UCSD-AML1 (cell line): ENCODE data around the gene RTBDN.
"Not testable (repeated sequence)": the region's sequence is repeated elsewhere in the genome, so short reads cannot be mapped to it uniquely, and the experiment has no call there.

Experiments used
- DNase-seq: peaks from one replicate; lab custom pipeline; 2025; ENCODE audit not compliant: unreplicated experiment; lab: John Stamatoyannopoulos, UW

The RTBDN gene

DNA sequence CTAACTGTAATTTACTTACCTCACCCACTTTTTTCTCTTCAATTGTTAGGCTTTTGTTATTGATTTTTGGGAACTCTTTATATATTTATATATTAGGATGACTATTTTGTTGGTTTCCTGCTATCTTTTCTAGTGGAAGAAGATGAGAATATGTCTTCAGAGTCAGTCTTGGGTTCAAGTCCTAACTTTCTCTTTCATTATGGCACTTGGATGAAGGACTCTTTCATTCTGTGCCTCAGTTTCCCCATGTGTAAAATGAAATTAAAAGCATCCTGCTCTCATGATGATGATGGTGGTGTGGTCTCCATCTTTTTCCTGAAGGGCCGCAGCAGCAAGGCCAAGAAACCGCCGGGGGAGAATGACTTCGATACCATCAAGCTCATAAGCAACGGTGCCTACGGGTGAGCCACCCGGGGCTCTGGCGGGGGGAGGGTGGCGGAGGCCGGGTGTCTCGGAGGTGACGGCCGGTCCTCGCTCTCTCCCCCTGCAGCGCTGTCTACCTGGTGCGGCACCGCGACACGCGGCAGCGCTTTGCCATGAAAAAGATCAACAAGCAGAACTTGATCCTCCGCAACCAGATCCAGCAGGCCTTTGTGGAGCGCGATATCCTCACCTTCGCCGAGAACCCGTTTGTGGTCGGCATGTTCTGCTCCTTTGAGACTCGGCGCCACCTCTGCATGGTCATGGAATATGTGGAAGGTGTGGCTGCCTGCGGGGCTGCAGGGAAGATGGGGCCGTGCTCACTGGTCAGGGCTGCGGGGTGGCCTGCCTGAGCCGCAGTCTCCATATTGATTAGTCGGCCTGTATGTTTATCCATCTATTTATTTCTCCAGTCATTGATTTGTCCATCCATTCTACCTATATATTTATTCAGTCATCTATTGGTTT lies 23.9 kb upstream of the RTBDN start:
- no peak for DNase-seq

DNA sequence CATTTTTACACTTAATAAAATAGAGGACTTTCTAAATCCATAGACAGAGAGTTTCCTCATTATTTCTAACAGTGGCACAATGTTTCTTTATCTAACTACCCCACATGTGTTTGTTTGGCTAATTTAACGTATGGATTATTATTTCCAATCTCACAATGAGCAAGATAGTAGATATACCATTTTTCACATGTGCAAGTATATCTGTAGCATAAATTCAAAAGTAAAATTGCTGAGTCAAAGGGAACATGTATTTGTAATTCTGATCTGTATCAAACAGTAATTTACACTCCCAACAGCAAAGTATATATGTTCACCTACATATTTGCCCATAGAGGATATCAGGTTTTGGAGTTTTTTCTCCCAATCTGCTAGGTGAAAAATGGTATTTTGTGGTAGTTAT lies 22.3 kb upstream of the RTBDN start:
- no peak for DNase-seq

GRCh38 chr19:12847159-12848139 lies 13.1 kb upstream of the RTBDN start:
- peak; percentile 82 for DNase-seq

- not testable (repeated sequence) for DNase-seq
These were observed 12.2 kb upstream of the RTBDN start for GRCh38 chr19:12846613-12847012.

DNA sequence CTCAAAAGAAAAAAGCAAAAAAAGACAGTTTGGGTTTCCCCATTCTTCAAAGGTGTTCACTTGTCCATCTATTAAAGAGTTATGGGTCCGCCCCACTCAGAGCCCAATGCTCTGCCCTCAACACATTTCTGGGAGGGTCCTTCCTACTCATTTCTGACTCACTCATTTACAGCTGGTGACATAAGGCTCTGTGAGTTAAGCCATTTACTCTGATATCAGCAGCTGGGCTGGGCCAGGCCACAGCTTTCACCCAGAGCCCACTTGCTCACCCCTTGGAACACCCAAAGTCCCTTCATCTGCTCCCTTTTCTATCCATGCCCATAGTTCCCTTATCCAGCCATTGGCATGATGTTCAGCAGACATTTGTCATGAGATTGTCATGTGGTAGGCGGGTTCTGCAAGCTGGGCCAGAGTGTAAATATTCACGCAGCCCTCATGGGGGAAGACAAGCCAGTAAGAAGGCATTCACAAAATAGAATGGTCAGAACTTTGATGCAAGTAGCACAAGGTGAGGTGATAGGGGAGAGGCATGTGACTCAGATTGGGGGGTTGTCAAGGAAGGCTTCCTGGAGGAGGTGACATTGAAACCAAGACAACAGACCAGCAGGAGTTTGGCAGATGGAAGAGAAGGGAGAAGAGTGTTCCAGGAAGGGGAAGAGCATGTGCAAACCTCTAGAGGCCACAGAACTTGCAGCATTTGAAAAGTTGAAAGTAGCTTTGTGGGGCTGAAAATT lies 9.8 kb upstream of the RTBDN start:
- DNase-seq, result no peak

- no peak for DNase-seq
These were observed 8.9 kb upstream of the RTBDN start for GRCh38 chr19:12843328-12843727.

DNA sequence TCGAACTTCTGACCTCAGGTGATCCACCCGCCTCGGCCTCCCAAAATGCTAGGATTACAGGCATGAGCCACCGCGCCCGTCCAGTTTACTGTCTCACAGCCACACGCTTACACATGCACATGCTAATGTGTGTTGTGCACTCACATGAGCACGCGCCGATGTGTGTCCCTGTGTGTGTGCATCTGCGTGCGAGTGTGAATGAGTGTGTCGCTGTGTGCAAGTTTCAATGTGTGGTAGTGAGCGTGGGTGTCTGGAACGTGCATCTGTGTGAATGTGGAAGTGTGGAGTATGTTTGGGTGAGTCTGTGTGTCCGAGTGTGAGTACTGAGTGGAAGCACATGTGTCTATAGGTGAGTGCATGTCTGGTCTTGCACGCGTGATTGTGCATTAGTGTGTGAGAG lies 8.1 kb upstream of the RTBDN start:
- DNase-seq, result no peak

- DNase-seq, result no peak
These were observed 6.7 kb upstream of the RTBDN start for GRCh38 chr19:12841094-12841493.

DNA sequence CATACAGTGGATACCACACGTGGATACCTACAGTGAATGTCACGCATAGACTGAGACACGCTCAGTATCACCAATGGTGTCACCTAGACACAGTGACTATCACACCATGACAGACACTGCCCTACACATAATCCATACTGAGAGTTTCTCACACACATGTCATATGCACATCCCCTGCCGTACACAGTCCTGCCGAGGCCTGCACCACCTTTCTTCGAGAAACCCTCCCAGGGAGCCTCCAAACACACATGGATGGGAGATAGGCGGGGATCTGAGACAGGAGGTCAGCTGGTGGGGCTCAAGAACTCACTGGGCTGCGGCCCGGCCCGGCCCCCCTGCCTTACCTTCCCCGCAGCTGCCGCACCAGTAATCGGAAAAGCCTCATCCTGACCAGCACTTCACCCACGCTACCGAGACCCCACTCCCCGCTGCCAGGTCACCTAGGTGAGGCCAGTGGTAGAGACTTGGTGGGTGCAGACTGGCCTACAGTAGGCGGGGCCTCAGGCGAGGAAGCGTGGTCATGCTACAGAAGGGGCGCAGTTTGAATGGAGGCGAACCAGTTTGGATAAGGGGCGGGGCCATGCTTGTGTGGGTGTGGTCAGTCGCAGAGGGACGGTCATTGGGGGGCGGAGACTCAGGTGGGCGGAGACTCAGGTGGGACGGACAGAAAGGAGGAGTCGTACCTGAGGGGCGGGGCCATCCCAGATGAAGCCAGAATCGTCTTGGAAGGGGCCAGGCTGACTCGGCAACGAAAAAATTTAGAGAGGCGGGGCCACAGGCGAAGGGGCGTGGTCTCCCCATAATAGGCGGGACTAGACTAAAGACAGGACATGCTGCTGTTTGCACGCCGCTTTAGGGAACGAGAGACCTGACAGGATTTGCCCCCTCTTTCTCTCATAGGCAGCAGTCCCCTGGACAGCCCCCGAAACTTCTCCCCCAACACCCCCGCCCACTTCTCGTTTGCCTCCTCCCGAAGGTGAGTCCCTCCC lies 6.0 kb upstream of the RTBDN start:
- no peak for DNase-seq

GRCh38 chr19:12838886-12839756 lies 4.7 kb upstream of the RTBDN start:
- DNase-seq, result no peak

GRCh38 chr19:12838182-12838885 lies 4.0 kb upstream of the RTBDN start, which contains the start of gene MAST1:
Gene MAST1 (plus strand): TSS chr19:12838515. CDS start chr19:12838573, 58 bp downstream.
- peak; percentile 58 for DNase-seq

DNA sequence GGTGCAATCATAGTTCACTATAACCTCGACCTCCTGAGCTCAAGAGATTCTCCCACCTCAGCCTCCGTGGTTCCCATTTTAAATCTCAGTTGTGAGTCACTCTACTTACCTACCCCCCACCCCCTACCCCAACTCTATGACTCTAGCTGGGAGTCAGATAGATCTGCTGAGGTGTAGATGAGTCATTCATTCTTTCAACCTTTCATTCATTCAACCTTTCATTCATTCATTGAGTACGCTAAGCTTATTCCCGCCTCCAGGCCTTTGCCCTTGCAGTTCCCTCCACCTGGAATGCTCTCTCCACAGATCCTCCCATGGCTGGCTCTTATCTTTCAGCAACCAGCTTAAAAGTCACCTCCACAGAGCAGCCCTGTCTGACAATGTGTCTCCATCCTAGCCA lies 2.8 kb upstream of the RTBDN start:
- DNase-seq, result no peak

DNA sequence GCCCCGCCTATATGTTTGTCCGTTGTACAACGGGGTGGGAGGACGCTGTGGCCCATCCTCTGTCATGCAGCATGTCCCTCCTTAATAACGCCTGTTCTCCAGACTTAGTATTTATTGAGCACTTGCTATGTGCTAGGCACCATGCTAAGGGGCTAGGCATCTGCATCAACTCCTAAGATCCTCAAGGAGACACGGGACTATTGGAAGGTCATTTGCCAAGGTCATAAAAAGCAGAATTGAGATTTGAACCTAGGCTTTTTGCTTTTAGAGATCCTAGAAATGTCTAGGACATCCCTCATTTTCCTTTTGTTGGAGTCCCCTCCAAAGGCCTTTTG lies 2.1 kb upstream of the RTBDN start:
- no peak for DNase-seq

DNA sequence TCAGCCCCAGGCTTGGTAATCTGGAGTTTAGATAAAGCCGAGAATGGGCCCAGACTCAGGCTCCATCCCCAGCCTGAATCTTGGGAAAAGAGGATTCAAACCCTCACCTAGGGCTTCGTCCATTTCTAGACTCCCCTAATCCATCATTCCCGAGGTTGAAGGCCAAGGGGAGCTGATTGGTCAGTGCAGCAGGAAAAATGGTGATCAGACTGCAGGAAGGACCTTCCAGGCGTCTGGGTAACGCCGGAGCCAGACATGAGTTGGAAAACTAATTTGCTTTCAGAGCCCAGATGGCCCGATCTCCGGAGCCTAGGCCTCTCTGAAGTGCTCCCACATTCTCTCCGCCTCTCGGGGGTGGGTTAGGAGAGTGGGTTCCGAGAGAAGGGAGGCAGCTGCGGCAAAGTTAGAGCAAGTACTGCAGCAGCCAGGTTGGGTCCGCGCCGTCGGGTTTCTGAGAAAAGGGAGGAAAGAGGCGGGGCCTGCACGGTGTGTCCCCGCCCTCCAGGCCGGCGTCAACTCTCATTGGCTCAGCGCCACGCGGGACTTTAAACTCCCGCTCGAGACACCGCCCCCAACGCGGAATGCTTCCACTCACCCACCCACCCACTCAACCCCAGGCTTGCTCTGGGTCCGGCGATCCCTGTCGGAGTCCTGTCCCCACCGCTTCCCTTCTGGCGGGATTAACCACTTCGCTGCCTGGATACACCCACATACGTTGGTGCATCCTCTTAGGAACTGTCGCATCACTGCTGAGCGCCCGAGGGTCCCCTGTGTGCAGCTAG lies 788 bp upstream of the RTBDN start:
- no peak for DNase-seq

DNA sequence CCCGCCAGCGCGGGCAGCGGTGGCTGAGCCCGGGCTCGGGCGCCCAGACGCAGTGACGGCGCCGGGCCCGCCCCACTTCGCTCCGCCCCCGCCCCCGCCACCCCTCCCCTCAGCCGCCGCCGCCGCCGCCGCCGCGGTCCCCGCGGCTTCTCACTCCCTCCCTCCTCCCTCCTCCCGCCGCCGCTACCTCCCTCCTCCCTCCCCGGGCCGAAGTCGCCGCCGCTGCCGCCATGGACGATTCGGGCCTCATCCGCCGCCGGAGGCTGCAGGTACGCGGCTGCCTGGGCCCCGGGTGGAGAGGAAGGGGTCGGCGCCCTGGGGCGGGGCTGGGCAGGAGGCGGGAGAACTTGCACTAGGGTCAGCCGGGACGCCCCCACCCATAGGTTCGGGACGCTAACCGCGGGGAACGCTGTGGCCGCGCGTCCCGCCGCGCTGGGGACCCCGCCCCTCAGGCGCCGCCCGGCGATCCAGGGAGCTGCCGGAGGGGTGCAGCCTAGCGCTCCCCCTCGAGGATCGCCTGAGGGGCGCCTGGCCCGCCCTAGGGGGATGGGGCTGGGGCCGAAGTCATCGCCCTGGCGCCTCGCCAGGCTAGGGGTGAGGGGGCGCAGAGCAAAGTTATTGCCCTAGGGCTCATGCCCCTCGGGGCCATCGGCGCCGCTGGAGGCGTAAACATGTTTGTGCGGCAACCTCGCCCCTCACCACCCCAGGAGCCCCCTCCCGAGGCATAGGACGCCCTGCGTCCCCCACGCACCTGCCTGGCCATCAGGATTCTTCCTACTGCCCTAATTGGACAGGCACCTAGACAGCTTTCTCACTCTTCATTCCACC lies 427 bp downstream of the RTBDN start:
- no peak for DNase-seq

- DNase-seq, result no peak
These were observed 1.0 kb downstream of the RTBDN start for GRCh38 chr19:12833418-12833737.

- DNase-seq, result peak; percentile 60
These were observed 5.9 kb downstream of the RTBDN start for GRCh38 chr19:12828494-12828893.
